Transverse colon (tissue), 4 donors: ENCODE results near the gene MGAT5. TPM values are rescaled to one million over a fixed set of nuclear protein-coding genes. Genes with fewer than 3 reads are reported as not detected.

ENCODE experiments used
- DNase-seq: peaks from one replicate; pipeline ENCODE4 v3.0.0-alpha.2; 2019
- H3K27ac ChIP-seq, 4 donors: fragments of 200-600 bp; sonication (generic); 2 replicates each; pipeline ENCODE4 v1.5.1; 2016 to 2018; ENCODE audit warnings: inconsistent platforms in 4 of 4
- H3K27me3 ChIP-seq: fragments of 200-600 bp; sonication (generic); 2 replicates; pipeline ENCODE4 v1.5.1; 2017; ENCODE audit warnings: inconsistent platforms
- H3K36me3 ChIP-seq, 4 donors: fragments of 200-600 bp; sonication (generic); 2 replicates each; pipeline ENCODE4 v1.5.1; 2017 to 2019; ENCODE audit warnings: inconsistent platforms in 4 of 4
- H3K4me1 ChIP-seq, 4 donors: fragments of 200-600 bp; sonication (generic); 2 replicates each; pipeline ENCODE4 v1.5.1; 2017 to 2020; ENCODE audit warnings: inconsistent platforms in 4 of 4
- H3K4me3 ChIP-seq, 4 donors: fragments of 200-600 bp; sonication (generic); 1 replicate in 1 of 4; 2 replicates in 3 of 4; pipeline versions ENCODE4 v1.5.1 to v1.6.1; 2017 to 2019; ENCODE audit warnings: inconsistent platforms in 4 of 4
- H3K9me3 ChIP-seq, 2 donors: fragments of 200-600 bp; sonication (generic); 2 replicates each; pipeline ENCODE4 v1.5.1; 2017 to 2019; ENCODE audit warnings: inconsistent platforms in 2 of 2
- EP300 ChIP-seq: sonication (generic); formaldehyde crosslinking; IDR thresholded peaks from one replicate; pipeline ENCODE4 v1.6.1; 2017; ENCODE audit warnings: antibody characterized with exemption, low read depth
- POLR2A ChIP-seq: fragments of 450-650 bp; IDR thresholded peaks from one replicate; pipeline ENCODE4 v1.6.1; 2016; ENCODE audit warnings: antibody characterized with exemption, mild to moderate bottlenecking, moderate library complexity
- POLR2AphosphoS5 ChIP-seq, 3 donors: sonication (generic); formaldehyde crosslinking; IDR thresholded peaks; one replicate each; pipeline ENCODE4 v1.6.1; 2016; ENCODE audit warnings: antibody characterized with exemption in 3 of 3
- WGBS, 2 donors: methylation state at CpG; one replicate each; pipeline ENCODE4 v1.1.5; 2018; ENCODE audit warnings: low coverage in 1 of 2; 5-methylcytosine and 5-hydroxymethylcytosine counted together
- in situ Hi-C, 4 donors: fragments of 200-750 bp; cut with MboI; loops; one replicate each; pipeline versions ENCODE4 v1.15.0 to v1.15.1; 2017; ENCODE audit warnings: low sequenced_read_pairs in 3 of 4, low pct_ligation_motif_present in 1 of 4, low pct_unique_long_range_greater_than_20kb in 1 of 4
- intact Hi-C: fragments of 100-400 bp; cut with DNase I; formaldehyde crosslinking; loops from one replicate; pipeline ENCODE4 v1.15.1; 2023; ENCODE audit warnings: low total_unique reads
- total RNA-seq, 4 donors: library from RNA; depleted of rRNA; stranded (reverse); fragments of >200 nt; gene quantifications; one replicate each; pipeline ENCODE4 v1.1.0, GENCODE V29; 2016
- TF ChIP-seq, protein P1 (sequence below), 5 experiments: fragments of 200-600 bp in 3 of 5; fragments of 450-650 bp in 2 of 5; sonication (generic) in 3 of 5; IDR thresholded peaks; 1 replicate in 2 of 5; 2 replicates in 3 of 5; pipeline ENCODE4 v1.5.1; 2016 to 2017; ENCODE audit warnings: antibody characterized with exemption in 5 of 5, inconsistent platforms in 3 of 5, mild to moderate bottlenecking in 2 of 5, moderate library complexity in 1 of 5

Gene MGAT5
- total RNA-seq, 4 donors from 2014 or later = 23.6 to 67.6 (median 55.2) TPM

DNA sequence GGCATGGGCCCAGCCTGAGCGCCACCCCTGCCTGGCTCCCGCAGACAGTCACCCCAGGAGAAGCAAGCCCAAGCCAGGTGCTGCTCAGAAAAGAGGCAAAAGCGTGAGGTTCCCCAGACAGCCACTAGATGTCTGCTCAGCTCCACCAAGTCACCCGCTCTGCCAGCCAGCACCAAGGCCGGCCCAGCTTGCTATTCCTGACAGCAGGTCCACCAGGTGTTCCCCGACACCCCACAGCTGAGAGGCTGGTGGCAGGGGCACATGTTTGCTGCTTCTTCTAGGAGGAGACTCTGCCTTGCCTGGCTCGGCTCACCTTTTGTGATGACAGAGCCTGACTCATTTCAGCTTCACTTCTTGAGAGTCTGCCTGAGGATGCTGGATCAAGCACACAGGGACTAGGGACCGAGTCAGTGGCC is 206.7 kb downstream of the MGAT5 start:
- 40% methylated on average over 7 of the region's 8 CpGs; no CpG with 5 or more reads in 1 of the 2 donors for WGBS, 2 donors

DNA sequence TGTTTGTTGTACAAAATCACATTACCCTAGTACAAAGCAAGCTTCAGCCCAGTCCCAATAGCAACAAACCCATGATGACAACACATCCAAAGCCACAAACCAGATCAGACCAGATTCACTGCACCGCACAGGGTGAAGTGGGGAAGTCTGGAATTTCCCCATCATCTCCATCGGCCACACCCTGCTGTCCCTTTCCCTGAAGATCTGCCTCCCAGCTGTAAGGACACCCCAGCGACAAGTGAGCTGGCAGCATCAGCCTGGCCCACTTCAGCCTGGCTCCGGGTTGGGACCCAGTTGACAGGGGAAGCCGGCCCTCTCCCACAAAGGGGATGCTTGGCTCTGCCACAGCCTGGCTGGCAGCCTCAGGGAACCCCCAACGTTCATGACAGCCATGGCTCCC is 207.6 kb downstream of the MGAT5 start:
- in situ Hi-C loops (loop anchor here in 3 of 4 donors (25.0 kb wide), 1 partner anchor 426 kb away; no protein-coding TSS in a partner anchor), intact Hi-C loops (no loop called here)
- Histone ChIP-seq H3K4me1 (peaks cover 0 to 7% (median 0%) of the 10 kb centered on the region in 4 donors), H3K27ac (no peak overlapping the region), H3K9me3 (no peaks in the 10 kb centered on the region), H3K27me3 (no peaks in the 10 kb centered on the region), H3K36me3 (no peaks in the 10 kb centered on the region), H3K4me3 (no peak overlapping the region)
- no peak for TF ChIP-seq POLR2A
- no peak for TF ChIP-seq POLR2AphosphoS5 (IDR thresholded peaks at IDR 0.05)
- TF ChIP-seq EP300 = no peak
- TF ChIP-seq, protein P1, sequence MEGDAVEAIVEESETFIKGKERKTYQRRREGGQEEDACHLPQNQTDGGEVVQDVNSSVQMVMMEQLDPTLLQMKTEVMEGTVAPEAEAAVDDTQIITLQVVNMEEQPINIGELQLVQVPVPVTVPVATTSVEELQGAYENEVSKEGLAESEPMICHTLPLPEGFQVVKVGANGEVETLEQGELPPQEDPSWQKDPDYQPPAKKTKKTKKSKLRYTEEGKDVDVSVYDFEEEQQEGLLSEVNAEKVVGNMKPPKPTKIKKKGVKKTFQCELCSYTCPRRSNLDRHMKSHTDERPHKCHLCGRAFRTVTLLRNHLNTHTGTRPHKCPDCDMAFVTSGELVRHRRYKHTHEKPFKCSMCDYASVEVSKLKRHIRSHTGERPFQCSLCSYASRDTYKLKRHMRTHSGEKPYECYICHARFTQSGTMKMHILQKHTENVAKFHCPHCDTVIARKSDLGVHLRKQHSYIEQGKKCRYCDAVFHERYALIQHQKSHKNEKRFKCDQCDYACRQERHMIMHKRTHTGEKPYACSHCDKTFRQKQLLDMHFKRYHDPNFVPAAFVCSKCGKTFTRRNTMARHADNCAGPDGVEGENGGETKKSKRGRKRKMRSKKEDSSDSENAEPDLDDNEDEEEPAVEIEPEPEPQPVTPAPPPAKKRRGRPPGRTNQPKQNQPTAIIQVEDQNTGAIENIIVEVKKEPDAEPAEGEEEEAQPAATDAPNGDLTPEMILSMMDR (IDR thresholded peaks at IDR 0.05) = no peak
- DNase-seq = no peak
- WGBS, 2 donors = 60% methylated on average over 5 of the region's 6 CpGs; no CpG with 5 or more reads in 1 of the 2 donors

More for the DNA sequence above, 206.7 kb downstream of the MGAT5 start:
- in situ Hi-C loops = loop anchor here in 3 of 4 donors (25.0 kb wide), 1 partner anchor 427 kb away; no protein-coding TSS in a partner anchor
- H3K9me3 ChIP-seq = no peaks in the 10 kb centered on the region
- no peak overlapping the region for H3K27ac ChIP-seq
- H3K36me3 ChIP-seq = no peaks in the 10 kb centered on the region
- H3K27me3 ChIP-seq = no peaks in the 10 kb centered on the region
- peak; percentile 31 for DNase-seq
- H3K4me3 ChIP-seq = no peak overlapping the region
- H3K4me1 ChIP-seq = peaks cover 0 to 5% (median 0%) of the 10 kb centered on the region in 4 donors
- intact Hi-C loops = no loop called here
- TF ChIP-seq, protein P1 (IDR thresholded peaks at IDR 0.05) = peak in 4 of 5 experiments; percentile 36 to 54 (median 48)
- TF ChIP-seq POLR2AphosphoS5 (IDR thresholded peaks at IDR 0.05) (no peak), EP300 (no peak)

DNA sequence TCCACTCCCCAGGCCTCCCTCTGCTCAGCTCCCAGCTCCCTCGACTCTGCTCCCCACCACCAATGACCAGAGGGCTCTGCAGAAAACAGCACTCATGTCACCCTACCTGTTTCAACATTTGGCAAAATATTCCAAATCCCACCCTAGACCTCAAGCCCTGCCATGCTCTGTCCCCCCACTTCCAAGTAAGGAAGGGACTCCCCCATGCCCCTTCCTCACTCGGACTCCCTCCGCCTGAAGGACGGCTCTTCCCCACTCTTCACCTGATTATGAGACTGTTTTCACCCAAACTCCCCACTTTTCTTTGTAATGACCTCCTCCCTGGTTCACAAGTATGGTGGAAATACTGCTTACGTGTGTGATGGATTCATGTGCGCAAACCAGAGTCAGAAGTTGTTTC is 208.4 kb downstream of the MGAT5 start:
- WGBS, 2 donors = 83 to 91% methylated on average over 4 to 6 of the region's 6 CpGs
- Histone ChIP-seq H3K36me3 (no peaks in the 10 kb centered on the region), H3K27me3 (no peaks in the 10 kb centered on the region), H3K27ac (no peak overlapping the region), H3K4me3 (no peak overlapping the region), H3K9me3 (no peaks in the 10 kb centered on the region), H3K4me1 (peaks cover 0 to 7% (median 0%) of the 10 kb centered on the region in 4 donors)
- intact Hi-C loops (no loop called here), in situ Hi-C loops (loop anchor here in 3 of 4 donors (25.0 kb wide), 1 partner anchor 425 kb away; no protein-coding TSS in a partner anchor)
- TF ChIP-seq EP300 = no peak
- TF ChIP-seq, protein P1 (IDR thresholded peaks at IDR 0.05) = no peak
- no peak for DNase-seq

DNA sequence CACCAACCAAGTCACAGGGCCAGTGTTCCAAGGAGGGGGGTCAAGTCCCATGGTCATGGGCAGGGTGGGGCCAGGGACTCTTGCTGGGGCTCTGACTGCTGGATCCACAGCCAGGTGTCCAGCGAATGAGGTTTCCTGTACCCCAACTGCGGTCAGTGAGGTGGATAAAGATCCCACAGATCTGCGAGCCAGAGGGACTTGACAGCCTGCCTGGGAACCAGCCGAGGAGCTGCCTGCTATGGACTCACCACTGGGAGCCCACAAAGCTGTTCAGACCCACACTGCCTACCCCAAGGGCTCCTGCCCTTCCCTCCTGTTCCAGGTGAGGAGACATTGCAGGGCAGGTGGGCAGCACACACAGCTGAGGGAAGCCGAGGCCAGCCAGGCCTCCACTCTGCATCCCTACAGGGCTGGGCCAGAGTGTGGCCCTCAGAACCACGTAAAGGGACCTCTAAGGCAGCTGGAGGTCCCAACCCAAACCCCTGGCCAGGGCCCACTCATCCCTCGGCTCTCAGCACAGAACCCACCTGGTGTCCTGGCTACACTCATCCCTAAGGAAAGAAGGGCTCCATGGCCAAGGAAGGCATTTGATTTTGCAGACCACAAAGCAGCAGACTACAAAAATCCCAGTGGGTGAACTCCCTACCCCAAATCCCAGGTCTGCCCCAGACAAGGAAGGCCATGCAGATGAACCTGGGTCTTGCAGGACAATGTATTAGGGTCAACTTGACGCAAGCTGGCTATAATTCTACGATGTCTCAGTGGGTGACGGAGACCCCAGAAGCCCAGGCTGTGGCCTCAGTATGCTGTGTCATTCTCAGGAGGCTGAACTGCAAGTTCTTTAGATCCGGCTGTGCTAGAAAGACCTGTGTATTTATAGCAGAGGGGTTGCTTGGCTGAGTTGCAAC is 209.2 kb downstream of the MGAT5 start:
- Histone ChIP-seq H3K9me3 (no peaks in the 10 kb centered on the region), H3K27ac (no peak overlapping the region), H3K27me3 (no peaks in the 10 kb centered on the region), H3K36me3 (no peaks in the 10 kb centered on the region), H3K4me3 (no peak overlapping the region), H3K4me1 (peaks cover 0 to 7% (median 0%) of the 10 kb centered on the region in 4 donors)
- in situ Hi-C loops (loop anchor here in 3 of 4 donors (25.0 kb wide), 1 partner anchor 424 kb away; no protein-coding TSS in a partner anchor), intact Hi-C loops (no loop called here)
- 96% methylated on average over 9 of the region's 11 CpGs; no CpG with 5 or more reads in 1 of the 2 donors for WGBS, 2 donors
- no peak for TF ChIP-seq POLR2A
- TF ChIP-seq, protein P1 (IDR thresholded peaks at IDR 0.05) = no peak
- TF ChIP-seq POLR2AphosphoS5 (IDR thresholded peaks at IDR 0.05) = no peak
- TF ChIP-seq EP300 = no peak
- DNase-seq = no peak
